GM12878 (cell line): ENCODE measurements around the gene ANO1.

ENCODE experiments used
- CTCF ChIP-seq, 3 experiments: IDR thresholded peaks in 2 of 3; conservative IDR thresholded peaks in 1 of 3; 2 replicates each; pipeline ENCODE4 v1.5.1; 2011; ENCODE audit warnings: low read depth in 3 of 3, low read length in 3 of 3, mild to moderate bottlenecking in 3 of 3, control low read depth in 2 of 3, moderate library complexity in 2 of 3, inconsistent platforms in 1 of 3, mixed read lengths in 1 of 3; ENCODE audit not compliant: control insufficient read depth in 2 of 3, insufficient read depth in 1 of 3; ENCODE audit errors: extremely low read depth in 1 of 3
- ESRRA ChIP-seq: IDR thresholded peaks from 2 replicates; pipeline ENCODE4 v1.6.1; 2012; ENCODE audit warnings: mild to moderate bottlenecking, low read length, improper control_type of control experiment
- EZH2 ChIP-seq: IDR thresholded peaks from 2 replicates; pipeline ENCODE4 v1.6.1; 2012; ENCODE audit warnings: low read depth, mild to moderate bottlenecking, control low read depth, inconsistent platforms, low read length, borderline replicate concordance; ENCODE audit not compliant: control insufficient read depth
- HDGF ChIP-seq: fragments of 450-650 bp; IDR thresholded peaks from 2 replicates; pipeline ENCODE4 v1.6.1; 2016; ENCODE audit warnings: antibody characterized with exemption
- MXI1 ChIP-seq: fragments of 150-350 bp; IDR thresholded peaks from 2 replicates; pipeline ENCODE4 v1.6.1; 2011; ENCODE audit warnings: low read depth, mild to moderate bottlenecking, inconsistent platforms, low read length, improper control_type of control experiment
- MYC ChIP-seq: IDR thresholded peaks from 2 replicates; pipeline ENCODE4 v1.6.1; 2011; ENCODE audit warnings: mild to moderate bottlenecking, low read length, moderate library complexity, inconsistent platforms; ENCODE audit not compliant: insufficient read depth, insufficient replicate concordance, insufficient read length, severe bottlenecking
- RAD21 ChIP-seq: IDR thresholded peaks from 2 replicates; pipeline ENCODE4 v1.6.1; 2011; ENCODE audit warnings: mild to moderate bottlenecking, low read depth, low read length, moderate library complexity; ENCODE audit not compliant: insufficient read depth
- SIN3A ChIP-seq: IDR thresholded peaks from 2 replicates; pipeline ENCODE4 v1.6.1; 2012; ENCODE audit warnings: low read depth, low read length, improper control_type of control experiment
- SP1 ChIP-seq: IDR thresholded peaks from one replicate; pipeline ENCODE4 v1.6.1; 2011; ENCODE audit warnings: low read depth, low read length
- STAT1 ChIP-seq: fragments of 450-650 bp; conservative IDR thresholded peaks from 2 replicates; pipeline ENCODE4 v1.6.1; 2014; ENCODE audit warnings: antibody characterized with exemption, mild to moderate bottlenecking
- TARDBP ChIP-seq: IDR thresholded peaks from 2 replicates; pipeline ENCODE4 v1.6.1; 2016; ENCODE audit warnings: borderline replicate concordance
- ZBTB40 ChIP-seq: fragments of 450-650 bp; IDR thresholded peaks from 2 replicates; pipeline ENCODE4 v1.6.1; 2016; ENCODE audit warnings: mild to moderate bottlenecking, moderate library complexity, borderline replicate concordance
- TF ChIP-seq, protein P1 (sequence below): fragments of 450-650 bp; IDR thresholded peaks from 2 replicates; pipeline ENCODE4 v1.6.1; 2017; ENCODE audit warnings: borderline replicate concordance
- TF ChIP-seq, protein P2 (sequence below): fragments of 450-650 bp; IDR thresholded peaks from 2 replicates; pipeline ENCODE4 v1.6.1; 2017; ENCODE audit warnings: mild to moderate bottlenecking, moderate library complexity

- TF ChIP-seq ZBTB40 (no peak), CTCF (IDR thresholded peaks at IDR 0.05 in 2 of 3, conservative IDR thresholded peaks at IDR 0.05 in 1 of 3; ENCODE audit: control insufficient read depth in 2 of 3, extremely low read depth in 1 of 3, insufficient read depth in 1 of 3, low read depth in 3 of 3, low read length in 3 of 3) (no peak), SIN3A (no peak), TARDBP (no peak), STAT1 (no peak), HDGF (no peak), MXI1 (no peak), RAD21 (no peak), ESRRA (no peak), MYC (no peak), EZH2 (no peak), SP1 (no peak)
- TF ChIP-seq, protein P1, sequence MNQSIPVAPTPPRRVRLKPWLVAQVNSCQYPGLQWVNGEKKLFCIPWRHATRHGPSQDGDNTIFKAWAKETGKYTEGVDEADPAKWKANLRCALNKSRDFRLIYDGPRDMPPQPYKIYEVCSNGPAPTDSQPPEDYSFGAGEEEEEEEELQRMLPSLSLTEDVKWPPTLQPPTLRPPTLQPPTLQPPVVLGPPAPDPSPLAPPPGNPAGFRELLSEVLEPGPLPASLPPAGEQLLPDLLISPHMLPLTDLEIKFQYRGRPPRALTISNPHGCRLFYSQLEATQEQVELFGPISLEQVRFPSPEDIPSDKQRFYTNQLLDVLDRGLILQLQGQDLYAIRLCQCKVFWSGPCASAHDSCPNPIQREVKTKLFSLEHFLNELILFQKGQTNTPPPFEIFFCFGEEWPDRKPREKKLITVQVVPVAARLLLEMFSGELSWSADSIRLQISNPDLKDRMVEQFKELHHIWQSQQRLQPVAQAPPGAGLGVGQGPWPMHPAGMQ: no peak
- TF ChIP-seq, protein P2, sequence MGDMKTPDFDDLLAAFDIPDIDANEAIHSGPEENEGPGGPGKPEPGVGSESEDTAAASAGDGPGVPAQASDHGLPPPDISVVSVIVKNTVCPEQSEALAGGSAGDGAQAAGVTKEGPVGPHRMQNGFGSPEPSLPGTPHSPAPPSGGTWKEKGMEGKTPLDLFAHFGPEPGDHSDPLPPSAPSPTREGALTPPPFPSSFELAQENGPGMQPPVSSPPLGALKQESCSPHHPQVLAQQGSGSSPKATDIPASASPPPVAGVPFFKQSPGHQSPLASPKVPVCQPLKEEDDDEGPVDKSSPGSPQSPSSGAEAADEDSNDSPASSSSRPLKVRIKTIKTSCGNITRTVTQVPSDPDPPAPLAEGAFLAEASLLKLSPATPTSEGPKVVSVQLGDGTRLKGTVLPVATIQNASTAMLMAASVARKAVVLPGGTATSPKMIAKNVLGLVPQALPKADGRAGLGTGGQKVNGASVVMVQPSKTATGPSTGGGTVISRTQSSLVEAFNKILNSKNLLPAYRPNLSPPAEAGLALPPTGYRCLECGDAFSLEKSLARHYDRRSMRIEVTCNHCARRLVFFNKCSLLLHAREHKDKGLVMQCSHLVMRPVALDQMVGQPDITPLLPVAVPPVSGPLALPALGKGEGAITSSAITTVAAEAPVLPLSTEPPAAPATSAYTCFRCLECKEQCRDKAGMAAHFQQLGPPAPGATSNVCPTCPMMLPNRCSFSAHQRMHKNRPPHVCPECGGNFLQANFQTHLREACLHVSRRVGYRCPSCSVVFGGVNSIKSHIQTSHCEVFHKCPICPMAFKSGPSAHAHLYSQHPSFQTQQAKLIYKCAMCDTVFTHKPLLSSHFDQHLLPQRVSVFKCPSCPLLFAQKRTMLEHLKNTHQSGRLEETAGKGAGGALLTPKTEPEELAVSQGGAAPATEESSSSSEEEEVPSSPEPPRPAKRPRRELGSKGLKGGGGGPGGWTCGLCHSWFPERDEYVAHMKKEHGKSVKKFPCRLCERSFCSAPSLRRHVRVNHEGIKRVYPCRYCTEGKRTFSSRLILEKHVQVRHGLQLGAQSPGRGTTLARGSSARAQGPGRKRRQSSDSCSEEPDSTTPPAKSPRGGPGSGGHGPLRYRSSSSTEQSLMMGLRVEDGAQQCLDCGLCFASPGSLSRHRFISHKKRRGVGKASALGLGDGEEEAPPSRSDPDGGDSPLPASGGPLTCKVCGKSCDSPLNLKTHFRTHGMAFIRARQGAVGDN: no peak
These were observed 55.7 kb downstream of the ANO1 start for GRCh38 chr11:70133771-70134335.
